Caco-2 (cell line): ENCODE measurements around the gene LEMD1. TPM values are rescaled to one million over a fixed set of nuclear protein-coding genes. Genes with fewer than 3 reads are reported as not detected.

Experiments used
- BruUV-seq: library from RNA; stranded (reverse); fragments of 400-500 nt; replicated peaks from 2 replicates; lab custom pipeline; 2021; lab: Mats Ljungman, UMichigan
- CTCF ChIA-PET: fragments of 300-600 bp; sonication (Branson Sonifier 250); formaldehyde crosslinking; loops from one replicate; lab custom pipeline; 2022; ENCODE audit warnings: antibody characterized with exemption; lab: Charles Lee
- POLR2A ChIA-PET: fragments of 300-600 bp; sonication (Branson Sonifier 250); formaldehyde crosslinking; loops from one replicate; lab custom pipeline; 2022; ENCODE audit warnings: antibody characterized with exemption; lab: Charles Lee
- DNase-seq, 2 experiments: peaks; one replicate each; pipeline versions ENCODE4 v3.0.0 to v3.0.0-alpha.2; 2020 to 2022
- H3K27me3 ChIP-seq: replicated peaks from 2 replicates; pipeline ENCODE4 v1.6.0; 2011; ENCODE audit warnings: low read length; ENCODE audit not compliant: control insufficient read depth, insufficient read depth
- H3K36me3 ChIP-seq: 2 replicates; pipeline ENCODE4 v1.5.1; 2011; ENCODE audit warnings: low read length; ENCODE audit not compliant: control insufficient read depth, insufficient read depth
- H3K4me1 ChIP-seq: fragments of 250-450 bp; sonication (Bioruptor Pico); 2 replicates; pipeline ENCODE4 v1.5.1; 2020; ENCODE audit warnings: mild to moderate bottlenecking
- H3K4me3 ChIP-seq: 2 replicates; pipeline ENCODE4 v1.5.1; 2011; ENCODE audit warnings: low read depth, mild to moderate bottlenecking, control low read depth, low read length
- H3K9me3 ChIP-seq: fragments of 250-450 bp; sonication (Bioruptor Pico); 2 replicates; pipeline ENCODE4 v1.5.1; 2020; ENCODE audit warnings: mild to moderate bottlenecking, moderate library complexity
- H3K27ac Mint-ChIP-seq: one replicate; pipeline ENCODE4 v1.8.0; 2022; ENCODE audit warnings: mixed read lengths; ENCODE audit not compliant: unreplicated experiment
- H3K27me3 Mint-ChIP-seq: one replicate; pipeline ENCODE4 v1.8.0; 2022; ENCODE audit warnings: mixed read lengths; ENCODE audit not compliant: insufficient read depth, unreplicated experiment
- H3K36me3 Mint-ChIP-seq: one replicate; pipeline ENCODE4 v1.8.0; 2022; ENCODE audit warnings: mild to moderate bottlenecking, mixed read lengths; ENCODE audit not compliant: insufficient read depth, unreplicated experiment
- H3K4me1 Mint-ChIP-seq: one replicate; pipeline ENCODE4 v1.8.0; 2022; ENCODE audit warnings: low read depth, mixed read lengths; ENCODE audit not compliant: unreplicated experiment
- H3K4me3 Mint-ChIP-seq: one replicate; pipeline ENCODE4 v1.8.0; 2022; ENCODE audit warnings: mild to moderate bottlenecking, moderate library complexity, mixed read lengths; ENCODE audit not compliant: unreplicated experiment
- H3K9me3 Mint-ChIP-seq: one replicate; pipeline ENCODE4 v1.8.0; 2022; ENCODE audit warnings: mixed read lengths; ENCODE audit not compliant: unreplicated experiment
- intact Hi-C: fragments of 100-400 bp; cut with micrococcal nuclease; formaldehyde crosslinking; loops from one replicate; pipeline ENCODE4 v1.10.0; 2022; ENCODE audit not compliant: unreplicated experiment
- total RNA-seq: library from RNA; stranded (reverse); gene quantifications from 2 replicates; pipeline ENCODE4 v1.2.3, GENCODE V29; 2022
- TF ChIP-seq, protein P1 (sequence below), 2 experiments: fragments of 200-600 bp in 1 of 2; IDR thresholded peaks; 1 replicate in 1 of 2; 2 replicates in 1 of 2; pipeline versions ENCODE4 v1.5.1 to v1.8.0; 2011 to 2022; ENCODE audit warnings: antibody characterized with exemption in 1 of 2, control low read depth in 1 of 2, inconsistent platforms in 1 of 2, low read depth in 1 of 2, low read length in 1 of 2, mild to moderate bottlenecking in 1 of 2, moderate library complexity in 1 of 2; ENCODE audit not compliant: insufficient read depth in 1 of 2, severe bottlenecking in 1 of 2, unreplicated experiment in 1 of 2

LEMD1 gene
- total RNA-seq, 1 experiment from 2014 or later, result not detected

DNA sequence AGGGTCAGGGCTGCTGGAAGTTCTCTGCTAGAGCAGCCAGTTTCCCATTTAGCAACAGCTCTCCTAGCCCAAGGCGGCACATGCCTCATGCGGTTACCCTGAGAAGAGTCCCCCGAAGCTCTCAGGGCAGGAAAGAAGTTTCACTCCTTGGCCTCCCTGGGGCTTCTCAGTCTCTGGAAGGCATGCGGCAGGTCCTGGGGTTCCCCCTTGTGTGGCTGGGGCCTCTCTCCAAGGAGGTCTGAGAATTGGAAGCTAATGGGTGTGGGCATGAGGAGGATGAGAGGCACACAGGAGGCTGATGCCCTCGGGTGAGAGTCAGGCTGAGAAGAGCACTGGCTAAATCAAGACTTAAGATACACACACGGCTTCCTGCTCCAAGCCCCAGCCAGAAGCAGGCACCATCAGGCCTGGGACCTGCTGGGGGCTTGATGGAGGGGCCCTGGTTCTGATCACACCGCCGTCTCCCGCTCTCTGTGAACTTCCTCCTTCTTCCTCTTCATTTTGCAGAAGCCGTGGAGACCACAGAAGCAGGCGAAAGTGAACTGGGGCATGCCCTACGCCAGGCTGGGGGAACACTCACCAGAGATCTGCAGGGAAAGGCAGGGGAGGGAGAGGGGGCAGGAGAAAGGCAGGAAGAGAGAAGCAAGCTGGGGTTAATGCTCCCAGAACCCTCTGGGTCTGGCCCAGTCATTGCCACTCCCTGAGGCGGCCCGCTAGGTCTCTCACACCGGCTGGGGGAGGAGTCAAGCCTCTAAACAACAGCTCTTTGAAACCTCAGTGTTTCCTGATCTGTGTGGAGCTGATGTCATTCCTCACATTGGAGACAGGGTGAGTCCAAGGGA is 18.8 kb upstream of the LEMD1 start:
- Mint-ChIP-seq H3K36me3 (no peaks in the 10 kb centered on the region), H3K4me1 (no peaks in the 10 kb centered on the region), H3K27ac (no peak overlapping the region), H3K9me3 (no peaks in the 10 kb centered on the region), H3K4me3 (no peak overlapping the region), H3K27me3 (peaks cover 3% of the 10 kb centered on the region)
- Histone ChIP-seq H3K9me3 (no peaks in the 10 kb centered on the region), H3K36me3 (no peaks in the 10 kb centered on the region), H3K4me3 (no peak overlapping the region), H3K27me3 (no peaks in the 10 kb centered on the region), H3K4me1 (no peaks in the 10 kb centered on the region)
- DNase-seq, result no peak
- POLR2A ChIA-PET, result no interaction called here
- CTCF ChIA-PET, result interaction anchor here (0.9 to 1.3 kb wide), 3 partner anchors 9 to 45 kb away, joined by 3 to 4 read pairs (median 3); no protein-coding TSS in a partner anchor
- no TSS peak for BruUV-seq
- intact Hi-C loops, result no loop called here
- TF ChIP-seq, protein P1, sequence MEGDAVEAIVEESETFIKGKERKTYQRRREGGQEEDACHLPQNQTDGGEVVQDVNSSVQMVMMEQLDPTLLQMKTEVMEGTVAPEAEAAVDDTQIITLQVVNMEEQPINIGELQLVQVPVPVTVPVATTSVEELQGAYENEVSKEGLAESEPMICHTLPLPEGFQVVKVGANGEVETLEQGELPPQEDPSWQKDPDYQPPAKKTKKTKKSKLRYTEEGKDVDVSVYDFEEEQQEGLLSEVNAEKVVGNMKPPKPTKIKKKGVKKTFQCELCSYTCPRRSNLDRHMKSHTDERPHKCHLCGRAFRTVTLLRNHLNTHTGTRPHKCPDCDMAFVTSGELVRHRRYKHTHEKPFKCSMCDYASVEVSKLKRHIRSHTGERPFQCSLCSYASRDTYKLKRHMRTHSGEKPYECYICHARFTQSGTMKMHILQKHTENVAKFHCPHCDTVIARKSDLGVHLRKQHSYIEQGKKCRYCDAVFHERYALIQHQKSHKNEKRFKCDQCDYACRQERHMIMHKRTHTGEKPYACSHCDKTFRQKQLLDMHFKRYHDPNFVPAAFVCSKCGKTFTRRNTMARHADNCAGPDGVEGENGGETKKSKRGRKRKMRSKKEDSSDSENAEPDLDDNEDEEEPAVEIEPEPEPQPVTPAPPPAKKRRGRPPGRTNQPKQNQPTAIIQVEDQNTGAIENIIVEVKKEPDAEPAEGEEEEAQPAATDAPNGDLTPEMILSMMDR (IDR thresholded peaks at IDR 0.05; ENCODE audit: insufficient read depth in 1 of 2, low read depth in 1 of 2, low read length in 1 of 2, severe bottlenecking in 1 of 2, unreplicated experiment in 1 of 2), result no peak

DNA sequence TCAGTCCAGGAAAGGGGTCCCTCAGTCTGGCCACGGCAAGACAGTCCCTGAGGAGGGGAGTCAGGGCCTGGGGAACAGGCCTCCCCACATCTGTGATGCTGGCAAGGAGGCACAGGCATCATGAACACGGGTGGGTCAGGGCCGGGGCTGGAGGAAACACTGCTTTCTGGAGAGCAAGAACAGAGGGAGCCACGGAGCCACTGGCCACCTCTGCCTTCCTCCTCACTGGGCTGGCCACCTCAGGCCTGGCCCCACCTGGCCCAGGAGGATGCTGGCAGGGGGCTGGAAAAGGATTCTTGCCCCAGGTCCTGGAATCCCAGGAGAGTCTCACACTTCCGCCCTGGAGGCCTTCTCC is 18.2 kb upstream of the LEMD1 start:
- no peaks in the 10 kb centered on the region for H3K36me3 Mint-ChIP-seq
- intact Hi-C loops, result no loop called here
- no peaks in the 10 kb centered on the region for H3K4me1 Mint-ChIP-seq
- H3K27me3 ChIP-seq, result no peaks in the 10 kb centered on the region
- no peak for DNase-seq
- no peaks in the 10 kb centered on the region for H3K9me3 Mint-ChIP-seq
- no peaks in the 10 kb centered on the region for H3K9me3 ChIP-seq
- no peak overlapping the region for H3K4me3 Mint-ChIP-seq
- BruUV-seq, result no TSS peak
- ChIA-PET CTCF (no interaction called here), POLR2A (no interaction called here)
- H3K4me1 ChIP-seq, result no peaks in the 10 kb centered on the region
- H3K36me3 ChIP-seq, result no peaks in the 10 kb centered on the region
- H3K27ac Mint-ChIP-seq, result no peak overlapping the region
- peaks cover 3% of the 10 kb centered on the region for H3K27me3 Mint-ChIP-seq
- TF ChIP-seq, protein P1 (IDR thresholded peaks at IDR 0.05; ENCODE audit: insufficient read depth in 1 of 2, low read depth in 1 of 2, low read length in 1 of 2, severe bottlenecking in 1 of 2, unreplicated experiment in 1 of 2), result no peak
- no peak overlapping the region for H3K4me3 ChIP-seq

DNA sequence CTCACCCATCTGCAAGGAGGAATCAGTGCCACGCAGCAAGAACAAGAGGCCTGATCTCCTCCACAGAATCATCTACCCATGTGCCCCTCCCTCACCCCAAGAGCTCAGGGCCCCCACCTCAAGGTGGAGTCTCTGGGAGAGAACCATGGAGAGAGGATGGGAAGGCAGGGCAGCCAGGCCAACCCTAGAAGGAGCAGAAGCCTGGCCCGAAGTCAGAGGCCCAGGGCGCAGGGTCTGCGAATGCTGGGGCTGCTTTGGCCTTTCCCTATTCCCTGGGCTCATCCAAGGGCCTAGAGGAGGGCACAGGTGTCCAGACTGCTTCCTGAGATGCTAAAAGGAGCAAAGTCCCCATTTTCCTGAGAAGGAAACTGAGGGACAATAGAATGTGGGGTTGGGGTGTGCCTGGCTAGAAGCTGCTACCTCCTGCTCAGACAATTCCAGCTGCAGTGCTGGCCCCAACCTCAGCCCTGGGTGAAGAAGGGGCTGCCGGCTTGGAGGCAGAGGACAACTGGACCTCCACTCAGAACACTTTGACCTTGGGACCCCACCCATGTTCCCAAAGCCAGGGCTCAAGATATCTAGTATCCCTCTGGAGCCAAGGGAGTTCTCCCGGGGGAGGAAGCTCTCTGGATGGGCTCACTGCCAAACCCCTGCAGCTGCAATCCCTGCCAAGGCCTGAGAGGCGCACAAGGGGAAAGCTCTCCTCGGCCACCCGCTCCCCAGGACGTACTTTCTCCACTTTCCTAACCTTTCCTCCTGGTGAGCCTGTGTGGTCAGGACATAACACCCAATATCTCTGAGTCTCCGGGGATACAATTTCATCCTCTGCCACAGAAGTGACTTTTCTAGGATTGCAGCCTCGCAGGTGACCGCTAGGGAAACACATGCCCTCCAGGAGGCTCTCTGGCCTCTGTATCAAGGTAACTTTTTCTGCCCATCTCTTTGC is 16.6 kb upstream of the LEMD1 start:
- CTCF ChIA-PET, result interaction anchor here (1.0 to 1.3 kb wide), 4 partner anchors 11 to 84 kb away, joined by 3 to 11 read pairs (median 4); no protein-coding TSS in a partner anchor
- Histone ChIP-seq H3K4me3 (no peak overlapping the region), H3K4me1 (no peaks in the 10 kb centered on the region), H3K9me3 (no peaks in the 10 kb centered on the region), H3K36me3 (no peaks in the 10 kb centered on the region), H3K27me3 (no peaks in the 10 kb centered on the region)
- no peak overlapping the region for H3K4me3 Mint-ChIP-seq
- intact Hi-C loops, result no loop called here
- TF ChIP-seq, protein P1 (IDR thresholded peaks at IDR 0.05; ENCODE audit: insufficient read depth in 1 of 2, low read depth in 1 of 2, low read length in 1 of 2, severe bottlenecking in 1 of 2, unreplicated experiment in 1 of 2), result peak in 1 of 2 experiments; percentile 18
- H3K4me1 Mint-ChIP-seq, result no peaks in the 10 kb centered on the region
- H3K9me3 Mint-ChIP-seq, result no peaks in the 10 kb centered on the region
- H3K36me3 Mint-ChIP-seq, result no peaks in the 10 kb centered on the region
- POLR2A ChIA-PET, result no interaction called here
- no TSS peak for BruUV-seq
- peak in 1 of 2 experiments; percentile 31 for DNase-seq
- H3K27me3 Mint-ChIP-seq, result peaks cover 3% of the 10 kb centered on the region
- no peak overlapping the region for H3K27ac Mint-ChIP-seq
